Measurements from ENCODE around the gene MRPS2. TPM values are rescaled to one million over a fixed set of nuclear protein-coding genes. Genes with fewer than 3 reads are reported as not detected.

MRPS2 gene
- polyA plus RNA-seq, 2 of the 4 experiments (the other 2 are of a cell fraction), result 66.9 to 90.1 TPM

- no peak for FAIRE-seq
- Histone ChIP-seq H3K4me1 (0 out of 3 replicates have a peak, but pooled peaks cover 7% of the 10 kb centered on the region), H3K4me2 (no peak overlapping the region), H3K4me3 (no peak overlapping the region), H3K27ac (no peak overlapping the region), H3K9me3 (no peaks in the 10 kb centered on the region)
- 77% methylated on average over 27 of the region's 30 CpGs for WGBS (ENCODE audit: missing lambda C conversion rate)
- DNase-seq (ENCODE audit: low read depth in 1 of 2, low spot score in 1 of 2), result no peak
- ChIA-PET POLR2A (no interaction called here), CTCF (interaction anchor here (6.1 kb wide), 1 partner anchor 10 kb away, joined by 38 read pairs; no protein-coding TSS in a partner anchor)
- ATAC-seq, result no peak
- no peak for TF ChIP-seq ZFP36 (IDR thresholded peaks at IDR 0.05; ENCODE audit: borderline replicate concordance, partially characterized antibody)
- TF ChIP-seq ATOH8 (CRISPR knock-in tag; IDR thresholded peaks at IDR 0.05; ENCODE audit: low read depth), result no peak
- no peak for TF ChIP-seq ESRRA (IDR thresholded peaks at IDR 0.05; ENCODE audit: borderline replicate concordance, low read length)
- no peak for TF ChIP-seq HOXB13 (CRISPR knock-in tag; IDR thresholded peaks at IDR 0.05; ENCODE audit: low read depth)
- TF ChIP-seq PHF8 (IDR thresholded peaks at IDR 0.05; ENCODE audit: borderline replicate concordance, low read depth), result no peak
- TF ChIP-seq, protein P1, sequence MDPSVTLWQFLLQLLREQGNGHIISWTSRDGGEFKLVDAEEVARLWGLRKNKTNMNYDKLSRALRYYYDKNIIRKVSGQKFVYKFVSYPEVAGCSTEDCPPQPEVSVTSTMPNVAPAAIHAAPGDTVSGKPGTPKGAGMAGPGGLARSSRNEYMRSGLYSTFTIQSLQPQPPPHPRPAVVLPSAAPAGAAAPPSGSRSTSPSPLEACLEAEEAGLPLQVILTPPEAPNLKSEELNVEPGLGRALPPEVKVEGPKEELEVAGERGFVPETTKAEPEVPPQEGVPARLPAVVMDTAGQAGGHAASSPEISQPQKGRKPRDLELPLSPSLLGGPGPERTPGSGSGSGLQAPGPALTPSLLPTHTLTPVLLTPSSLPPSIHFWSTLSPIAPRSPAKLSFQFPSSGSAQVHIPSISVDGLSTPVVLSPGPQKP (IDR thresholded peaks at IDR 0.05; ENCODE audit: low read depth, low read length), result no peak
- TF ChIP-seq CEBPB (IDR thresholded peaks at IDR 0.05), result no peak
Observed at GRCh38 chr9:135494791-135495559, 5.5 kb upstream of the MRPS2 start.

DNA sequence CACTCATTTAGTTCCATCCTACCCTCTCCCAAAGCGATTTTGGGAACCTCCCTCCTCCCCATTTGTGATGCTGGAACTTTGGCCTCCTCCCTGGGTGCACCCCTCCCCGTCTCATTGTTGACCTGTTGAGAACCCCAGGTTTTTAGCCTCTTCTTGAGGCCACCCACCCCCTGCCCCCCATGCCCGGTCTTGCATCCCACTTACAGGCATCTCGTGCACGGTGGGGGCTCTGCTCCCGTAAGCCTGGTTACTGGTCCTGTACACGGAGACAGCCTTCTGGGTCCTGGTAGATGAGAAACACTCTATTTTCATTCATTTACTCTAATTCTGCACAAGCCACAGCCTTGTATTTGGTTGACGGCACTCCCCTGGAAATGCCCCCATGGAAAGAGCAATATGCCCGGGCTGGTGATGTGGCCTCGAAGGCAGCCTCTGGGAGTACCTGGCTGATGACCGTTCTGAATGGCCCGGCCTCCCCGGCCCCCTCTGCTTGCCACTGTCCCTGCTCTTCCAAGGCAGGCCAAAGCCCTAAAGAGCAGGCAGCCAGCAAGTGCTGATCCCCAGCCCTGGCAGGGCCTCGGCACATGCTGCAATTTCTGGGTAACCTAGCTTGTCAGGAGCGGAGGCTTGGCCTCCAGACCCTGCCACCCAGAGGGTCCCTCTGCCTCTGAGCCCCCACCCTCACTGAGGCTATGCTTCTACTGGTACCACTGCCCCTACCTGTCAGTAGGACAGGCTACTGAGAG, 1.9 kb upstream of the MRPS2 start:
- Histone ChIP-seq H3K9me3 (no peaks in the 10 kb centered on the region), H3K4me1 (peaks cover 17% of the 10 kb centered on the region), H3K4me3 (no peak overlapping the region), H3K4me2 (peak overlapping the region; percentile 84), H3K27ac (no peak overlapping the region)
- TF ChIP-seq ZC3H11A (IDR thresholded peaks at IDR 0.05), result no peak
- no peak for TF ChIP-seq NPAS2 (CRISPR knock-in tag; IDR thresholded peaks at IDR 0.05; ENCODE audit: borderline replicate concordance)
- TF ChIP-seq, protein P2, sequence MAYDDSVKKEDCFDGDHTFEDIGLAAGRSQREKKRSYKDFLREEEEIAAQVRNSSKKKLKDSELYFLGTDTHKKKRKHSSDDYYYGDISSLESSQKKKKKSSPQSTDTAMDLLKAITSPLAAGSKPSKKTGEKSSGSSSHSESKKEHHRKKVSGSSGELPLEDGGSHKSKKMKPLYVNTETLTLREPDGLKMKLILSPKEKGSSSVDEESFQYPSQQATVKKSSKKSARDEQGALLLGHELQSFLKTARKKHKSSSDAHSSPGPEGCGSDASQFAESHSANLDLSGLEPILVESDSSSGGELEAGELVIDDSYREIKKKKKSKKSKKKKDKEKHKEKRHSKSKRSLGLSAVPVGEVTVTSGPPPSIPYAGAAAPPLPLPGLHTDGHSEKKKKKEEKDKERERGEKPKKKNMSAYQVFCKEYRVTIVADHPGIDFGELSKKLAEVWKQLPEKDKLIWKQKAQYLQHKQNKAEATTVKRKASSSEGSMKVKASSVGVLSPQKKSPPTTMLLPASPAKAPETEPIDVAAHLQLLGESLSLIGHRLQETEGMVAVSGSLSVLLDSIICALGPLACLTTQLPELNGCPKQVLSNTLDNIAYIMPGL (CRISPR knock-in tag; IDR thresholded peaks at IDR 0.05; ENCODE audit: borderline replicate concordance), result no peak
- no peak for TF ChIP-seq MAFK (IDR thresholded peaks at IDR 0.05; ENCODE audit: partially characterized antibody)
- no peak for TF ChIP-seq PHF8 (IDR thresholded peaks at IDR 0.05; ENCODE audit: borderline replicate concordance, low read depth)
- TF ChIP-seq TFCP2L1 (CRISPR knock-in tag; IDR thresholded peaks at IDR 0.05), result no peak
- TF ChIP-seq ESRRA (IDR thresholded peaks at IDR 0.05; ENCODE audit: borderline replicate concordance, low read length), result no peak
- no peak for TF ChIP-seq FOSL2 (IDR thresholded peaks at IDR 0.05)
- TF ChIP-seq FOSL2 (CRISPR knock-in tag; IDR thresholded peaks at IDR 0.05), result no peak
- TF ChIP-seq, protein P3, sequence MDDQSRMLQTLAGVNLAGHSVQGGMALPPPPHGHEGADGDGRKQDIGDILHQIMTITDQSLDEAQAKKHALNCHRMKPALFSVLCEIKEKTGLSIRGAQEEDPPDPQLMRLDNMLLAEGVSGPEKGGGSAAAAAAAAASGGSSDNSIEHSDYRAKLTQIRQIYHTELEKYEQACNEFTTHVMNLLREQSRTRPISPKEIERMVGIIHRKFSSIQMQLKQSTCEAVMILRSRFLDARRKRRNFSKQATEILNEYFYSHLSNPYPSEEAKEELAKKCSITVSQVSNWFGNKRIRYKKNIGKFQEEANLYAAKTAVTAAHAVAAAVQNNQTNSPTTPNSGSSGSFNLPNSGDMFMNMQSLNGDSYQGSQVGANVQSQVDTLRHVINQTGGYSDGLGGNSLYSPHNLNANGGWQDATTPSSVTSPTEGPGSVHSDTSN (IDR thresholded peaks at IDR 0.05), result no peak
- no peak for TF ChIP-seq GATA3 (IDR thresholded peaks at IDR 0.05; ENCODE audit: borderline replicate concordance)
- TF ChIP-seq ZNF302 (CRISPR knock-in tag; IDR thresholded peaks at IDR 0.05), result no peak
- ChIA-PET CTCF (interaction anchor here (1.5 to 3.3 kb wide), 3 partner anchors 11 to 59 kb away, joined by 3 to 24 read pairs (median 13); partner anchors contain the start of gene PPP1R26), POLR2A (interaction anchor here (1.4 kb wide), 1 partner anchor 18 kb away, joined by 3 read pairs; no protein-coding TSS in a partner anchor)
- no peak for DNase-seq (ENCODE audit: low read depth in 1 of 2, low spot score in 1 of 2)
- no peak for FAIRE-seq
- no peak for ATAC-seq
- WGBS (ENCODE audit: missing lambda C conversion rate), result 86% methylated on average over 13 of the region's 15 CpGs

All from A549 (cell line).